HepG2 (cell line): ENCODE data around the gene TPM2. TPM values are rescaled to one million over a fixed set of nuclear protein-coding genes. Genes with fewer than 3 reads are reported as not detected.

ENCODE experiments used
- ATF7-NPFF ChIP-seq: sonication (generic); formaldehyde crosslinking; IDR thresholded peaks from 2 replicates; pipeline ENCODE4 v1.8.1; 2023; ENCODE audit warnings: mild to moderate bottlenecking, low read depth, missing genetic modification reagents, moderate library complexity
- CSRNP2 ChIP-seq: sonication (generic); formaldehyde crosslinking; conservative IDR thresholded peaks from 2 replicates; pipeline ENCODE4 v1.8.0; 2022; ENCODE audit warnings: low read depth, missing genetic modification reagents
- JUN ChIP-seq: sonication (generic); formaldehyde crosslinking; IDR thresholded peaks from 2 replicates; pipeline ENCODE4 v1.4.0; 2020; ENCODE audit warnings: mild to moderate bottlenecking, missing genetic modification reagents
- MAFK ChIP-seq, 2 experiments: IDR thresholded peaks in 1 of 2; conservative IDR thresholded peaks in 1 of 2; 2 replicates each; pipeline ENCODE4 v1.6.1; 2011; ENCODE audit warnings: improper control_type of control experiment in 2 of 2, low read length in 2 of 2
- MEIS2 ChIP-seq: sonication (generic); formaldehyde crosslinking; IDR thresholded peaks from 2 replicates; pipeline ENCODE4 v1.9.0; 2021; ENCODE audit warnings: mild to moderate bottlenecking, missing genetic modification reagents
- MLLT10 ChIP-seq: sonication (generic); formaldehyde crosslinking; IDR thresholded peaks from 2 replicates; pipeline ENCODE4 v1.4.0; 2020; ENCODE audit warnings: missing genetic modification reagents
- NFIC ChIP-seq: IDR thresholded peaks from 2 replicates; pipeline ENCODE4 v1.6.1; 2012; ENCODE audit warnings: mild to moderate bottlenecking, low read length, inconsistent platforms
- NR2F1 ChIP-seq, 2 experiments: fragments of 450-650 bp in 1 of 2; formaldehyde crosslinking in 1 of 2; IDR thresholded peaks; 2 replicates each; pipeline versions ENCODE4 v1.5.0 to v1.6.1; 2016 to 2020; ENCODE audit warnings: mild to moderate bottlenecking in 1 of 2, missing compliant biosample characterization in 1 of 2, missing genetic modification reagents in 1 of 2, moderate library complexity in 1 of 2
- PAX8 ChIP-seq: sonication (generic); formaldehyde crosslinking; IDR thresholded peaks from 2 replicates; pipeline ENCODE4 v1.8.0; 2022; ENCODE audit warnings: mild to moderate bottlenecking, missing genetic modification reagents, borderline replicate concordance
- PCBP1 ChIP-seq: fragments of 200-400 bp; formaldehyde crosslinking; IDR thresholded peaks from 2 replicates; pipeline ENCODE4 v1.6.1; 2017; ENCODE audit warnings: mild to moderate bottlenecking, low read depth, low read length, borderline replicate concordance
- POGZ ChIP-seq: sonication (generic); formaldehyde crosslinking; IDR thresholded peaks from 2 replicates; pipeline ENCODE4 v1.4.0; 2020; ENCODE audit warnings: mild to moderate bottlenecking, missing genetic modification reagents
- SMAD3 ChIP-seq: sonication (generic); formaldehyde crosslinking; IDR thresholded peaks from 2 replicates; pipeline ENCODE4 v1.4.0; 2020; ENCODE audit warnings: missing genetic modification reagents
- THRA ChIP-seq: sonication (generic); formaldehyde crosslinking; IDR thresholded peaks from 2 replicates; pipeline ENCODE4 v1.4.0; 2020; ENCODE audit warnings: missing genetic modification reagents, borderline replicate concordance
- TP53 ChIP-seq: sonication (generic); formaldehyde crosslinking; conservative IDR thresholded peaks from 2 replicates; pipeline ENCODE4 v1.4.0; 2020; ENCODE audit warnings: missing genetic modification reagents
- ZNF282 ChIP-seq: fragments of 450-650 bp; IDR thresholded peaks from 2 replicates; pipeline ENCODE4 v1.6.1; 2018; ENCODE audit not compliant: partially characterized antibody
- ZNF292 ChIP-seq: sonication (generic); formaldehyde crosslinking; IDR thresholded peaks from 2 replicates; pipeline ENCODE4 v1.8.1; 2022; ENCODE audit warnings: mild to moderate bottlenecking, low read depth, missing genetic modification reagents, borderline replicate concordance
- ZNF382 ChIP-seq: sonication (generic); formaldehyde crosslinking; IDR thresholded peaks from 2 replicates; pipeline ENCODE4 v1.5.0; 2020; ENCODE audit warnings: missing genetic modification reagents, mild to moderate bottlenecking, borderline replicate concordance
- ZNF530 ChIP-seq: sonication (generic); formaldehyde crosslinking; IDR thresholded peaks from 2 replicates; pipeline ENCODE4 v1.5.0; 2020; ENCODE audit warnings: low read depth, mild to moderate bottlenecking, missing genetic modification reagents
- ZNF577 ChIP-seq: sonication (generic); formaldehyde crosslinking; IDR thresholded peaks from 2 replicates; pipeline ENCODE4 v1.4.0; 2020; ENCODE audit warnings: mild to moderate bottlenecking, low read depth, missing genetic modification reagents, borderline replicate concordance
- polyA plus RNA-seq, 8 experiments: library from polyadenylated mRNA; depleted of rRNA in 3 of 8; stranded (reverse) in 7 of 8; unstranded in 1 of 8; fragments of >200 nt; fragmentation: Illumina TruSeq in 4 of 8; extraction: Trizol in 4 of 8; gene quantifications; 2 replicates each; pipeline versions ENCODE4 v1.2.1 to v1.2.3, GENCODE V29; 2011 to 2016; ENCODE audit warnings: low read depth in 4 of 8, missing spikeins in 1 of 8, mixed read lengths in 1 of 8; ENCODE audit not compliant: insufficient read depth in 1 of 8
- total RNA-seq, 5 experiments: library from RNA; depleted of rRNA; stranded (reverse); fragments of >200 nt; fragmentation: Illumina TruSeq; extraction: Trizol; gene quantifications; 2 replicates each; pipeline ENCODE4 v1.2.3, GENCODE V29; 2016; ENCODE audit warnings: low read depth in 1 of 5
- TF ChIP-seq, protein P1 (sequence below): sonication (generic); formaldehyde crosslinking; IDR thresholded peaks from 2 replicates; pipeline ENCODE4 v1.5.0; 2020; ENCODE audit warnings: missing genetic modification reagents
- TF ChIP-seq, protein P2 (sequence below): sonication (generic); IDR thresholded peaks from 2 replicates; pipeline ENCODE4 v1.6.1; 2016; ENCODE audit warnings: low read depth, borderline replicate concordance
- TF ChIP-seq, protein P3 (sequence below): sonication (generic); formaldehyde crosslinking; IDR thresholded peaks from 2 replicates; pipeline ENCODE4 v1.8.1; 2023; ENCODE audit warnings: mild to moderate bottlenecking, inconsistent platforms, moderate library complexity, missing genetic modification reagents, borderline replicate concordance

TPM2 gene
- total and polyA plus RNA-seq, 2 of the 13 experiments (the other 11 are each of a cell fraction or from before 2014, with no cell fraction given) = 3.1 to 10.7 TPM

- TF ChIP-seq CSRNP2 (CRISPR knock-in tag) (no peak), MAFK (conservative IDR thresholded peaks at IDR 0.05 in 1 of 2, IDR thresholded peaks at IDR 0.05 in 1 of 2; ENCODE audit: low read length in 2 of 2) (no peak), TP53 (CRISPR knock-in tag) (no peak), ZNF382 (CRISPR knock-in tag) (no peak), ZNF282 (no peak), POGZ (CRISPR knock-in tag) (peak; percentile 43; the same call in 1 of the 2 replicates), ATF7-NPFF (peak; percentile 79; the same call in 1 of the 2 replicates), THRA (CRISPR knock-in tag) (no peak), NFIC (no peak), MEIS2 (CRISPR knock-in tag) (peak; percentile 47; the same call in 1 of the 2 replicates), ZNF292 (CRISPR knock-in tag) (no peak), ZNF530 (no peak), ZNF577 (CRISPR knock-in tag) (no peak), SMAD3 (CRISPR knock-in tag) (peak; percentile 43; the same call in 1 of the 2 replicates), PAX8 (CRISPR knock-in tag) (no peak), MLLT10 (CRISPR knock-in tag) (no peak), PCBP1 (0 out of 2 replicates have a peak, but pooled peaks have one; percentile 65), NR2F1 (CRISPR knock-in tag; IDR thresholded peaks at IDR 0.05) (no peak), JUN (no peak)
- TF ChIP-seq, protein P1, sequence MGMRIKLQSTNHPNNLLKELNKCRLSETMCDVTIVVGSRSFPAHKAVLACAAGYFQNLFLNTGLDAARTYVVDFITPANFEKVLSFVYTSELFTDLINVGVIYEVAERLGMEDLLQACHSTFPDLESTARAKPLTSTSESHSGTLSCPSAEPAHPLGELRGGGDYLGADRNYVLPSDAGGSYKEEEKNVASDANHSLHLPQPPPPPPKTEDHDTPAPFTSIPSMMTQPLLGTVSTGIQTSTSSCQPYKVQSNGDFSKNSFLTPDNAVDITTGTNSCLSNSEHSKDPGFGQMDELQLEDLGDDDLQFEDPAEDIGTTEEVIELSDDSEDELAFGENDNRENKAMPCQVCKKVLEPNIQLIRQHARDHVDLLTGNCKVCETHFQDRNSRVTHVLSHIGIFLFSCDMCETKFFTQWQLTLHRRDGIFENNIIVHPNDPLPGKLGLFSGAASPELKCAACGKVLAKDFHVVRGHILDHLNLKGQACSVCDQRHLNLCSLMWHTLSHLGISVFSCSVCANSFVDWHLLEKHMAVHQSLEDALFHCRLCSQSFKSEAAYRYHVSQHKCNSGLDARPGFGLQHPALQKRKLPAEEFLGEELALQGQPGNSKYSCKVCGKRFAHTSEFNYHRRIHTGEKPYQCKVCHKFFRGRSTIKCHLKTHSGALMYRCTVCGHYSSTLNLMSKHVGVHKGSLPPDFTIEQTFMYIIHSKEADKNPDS (CRISPR knock-in tag) = no peak
- TF ChIP-seq, protein P2, sequence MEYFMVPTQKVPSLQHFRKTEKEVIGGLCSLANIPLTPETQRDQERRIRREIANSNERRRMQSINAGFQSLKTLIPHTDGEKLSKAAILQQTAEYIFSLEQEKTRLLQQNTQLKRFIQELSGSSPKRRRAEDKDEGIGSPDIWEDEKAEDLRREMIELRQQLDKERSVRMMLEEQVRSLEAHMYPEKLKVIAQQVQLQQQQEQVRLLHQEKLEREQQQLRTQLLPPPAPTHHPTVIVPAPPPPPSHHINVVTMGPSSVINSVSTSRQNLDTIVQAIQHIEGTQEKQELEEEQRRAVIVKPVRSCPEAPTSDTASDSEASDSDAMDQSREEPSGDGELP = no peak
- TF ChIP-seq, protein P3, sequence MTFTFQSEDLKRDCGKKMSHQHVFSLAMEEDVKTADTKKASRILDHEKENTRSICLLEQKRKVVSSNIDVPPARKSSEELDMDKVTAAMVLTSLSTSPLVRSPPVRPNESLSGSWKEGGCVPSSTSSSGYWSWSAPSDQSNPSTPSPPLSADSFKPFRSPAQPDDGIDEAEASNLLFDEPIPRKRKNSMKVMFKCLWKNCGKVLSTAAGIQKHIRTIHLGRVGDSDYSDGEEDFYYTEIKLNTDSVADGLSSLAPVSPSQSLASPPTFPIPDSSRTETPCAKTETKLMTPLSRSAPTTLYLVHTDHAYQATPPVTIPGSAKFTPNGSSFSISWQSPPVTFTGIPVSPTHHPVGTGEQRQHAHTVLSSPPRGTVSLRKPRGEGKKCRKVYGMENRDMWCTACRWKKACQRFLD (CRISPR knock-in tag) = no peak
Measured at GRCh38 chr9:35646533-35647265, 43.0 kb downstream of the TPM2 start (continued).
